Right hindlimb (tissue), 1 donor: Measurements from ENCODE around the gene KRT23.
A peak's percentile ranks its signal among the peaks of the same experiment; 100 is the strongest.

Experiments
- DNase-seq: peaks from one replicate; pipeline ENCODE4 v3.0.0-alpha.2; 2018

The KRT23 gene

GRCh38 chr17:40937384-40937819 lies at the start of gene KRT23:
Gene KRT23 (minus strand): TSS chr17:40937646. CDS start chr17:40936603, 1,043 bp downstream.
- peak; percentile 22 for DNase-seq

- DNase-seq: no peak
Observed at GRCh38 chr17:40986920-40987319, 49.5 kb upstream of the KRT23 start.

DNA sequence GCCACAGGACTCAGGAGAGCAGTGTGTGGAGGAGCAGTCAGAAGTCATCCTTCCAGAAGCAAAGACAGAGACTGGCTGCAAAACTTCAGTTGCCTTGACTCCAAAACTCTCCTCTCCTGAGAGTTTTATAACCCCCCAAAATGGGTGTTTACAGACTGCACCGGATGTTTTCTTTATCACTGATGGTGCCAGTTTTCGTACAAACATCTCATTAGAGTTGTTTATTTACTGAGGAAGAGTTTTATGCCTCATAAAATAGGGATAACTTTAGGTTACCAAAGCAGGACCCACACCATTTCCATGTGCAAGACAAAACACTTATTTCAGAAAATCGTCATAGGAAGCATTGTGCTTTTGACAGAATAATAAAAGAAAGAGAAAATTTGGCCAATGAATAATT lies 46.8 kb upstream of the KRT23 start, which contains the start of gene KRT40:
Gene KRT40 (minus strand): TSS at position 101 of the 400 bp plus-strand sequence. CDS start 53 bp downstream, at position 48.
- DNase-seq: no peak

- DNase-seq: no peak
Observed at GRCh38 chr17:40981115-40981514, 43.7 kb upstream of the KRT23 start.

DNA sequence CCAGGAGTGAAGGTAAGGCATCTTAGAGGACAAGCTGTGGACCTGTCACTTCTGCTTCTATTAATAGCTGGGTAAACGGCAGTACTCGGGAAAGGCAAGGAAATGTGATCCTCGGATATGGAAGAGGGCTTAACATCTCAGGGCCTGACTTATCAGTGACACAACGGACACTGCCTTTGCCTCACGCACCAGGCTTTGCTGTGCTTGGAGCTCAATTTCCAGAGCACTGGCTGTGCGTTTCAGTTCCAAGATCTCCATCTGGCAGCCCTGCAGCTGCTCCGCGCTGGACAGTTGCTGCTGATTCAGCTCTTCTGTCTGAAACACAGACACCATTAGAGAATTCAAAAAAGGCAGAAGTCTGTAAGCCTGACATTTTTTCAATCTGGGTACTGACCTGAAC lies 43.1 kb upstream of the KRT23 start:
- peak; percentile 85 for DNase-seq

DNA sequence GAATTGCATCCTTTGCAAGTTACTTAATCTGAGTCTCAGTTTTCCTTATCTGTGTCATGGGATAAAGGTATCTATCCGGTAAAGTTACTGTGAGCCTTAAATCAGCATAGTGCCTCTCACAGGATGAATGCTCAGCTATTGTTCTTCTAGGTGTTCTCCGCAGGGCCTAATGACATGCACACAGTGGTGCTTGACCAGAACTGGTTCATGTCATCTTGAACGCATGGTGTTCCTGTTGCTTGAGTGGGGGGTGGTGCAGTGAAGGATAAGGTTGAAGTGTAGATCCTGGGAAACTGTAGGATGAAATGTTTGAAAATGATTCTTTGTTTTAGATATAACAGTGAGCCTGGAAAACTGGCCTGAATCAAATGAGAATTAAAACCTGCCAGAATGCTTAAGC lies 42.7 kb upstream of the KRT23 start:
- DNase-seq: no peak

- no peak for DNase-seq
Observed at GRCh38 chr17:40978575-40979151, 41.2 kb upstream of the KRT23 start.

- DNase-seq: no peak
Observed at GRCh38 chr17:40975516-40975915, 38.1 kb upstream of the KRT23 start.

DNA sequence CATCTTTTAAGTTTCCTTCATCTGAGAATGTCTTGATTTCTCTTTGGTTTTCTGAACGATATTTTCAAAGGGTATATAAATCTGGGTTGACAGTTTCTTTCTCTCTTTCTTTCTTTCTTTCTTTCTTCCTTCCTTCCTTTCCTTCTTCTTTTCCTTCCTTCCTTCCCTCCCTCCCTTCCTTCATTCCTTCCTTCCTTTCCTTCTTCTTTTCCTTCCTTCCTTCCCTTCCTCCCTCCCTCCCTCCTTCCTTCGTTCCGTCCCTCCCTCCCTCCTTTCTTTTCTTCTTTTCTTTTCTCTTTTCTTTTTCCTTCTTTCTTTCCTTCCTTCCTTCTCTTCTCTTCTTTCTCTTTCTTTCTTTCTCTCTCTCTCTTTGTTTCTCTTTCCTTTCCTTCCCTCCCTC lies 36.9 kb upstream of the KRT23 start:
- DNase-seq: no peak

DNA sequence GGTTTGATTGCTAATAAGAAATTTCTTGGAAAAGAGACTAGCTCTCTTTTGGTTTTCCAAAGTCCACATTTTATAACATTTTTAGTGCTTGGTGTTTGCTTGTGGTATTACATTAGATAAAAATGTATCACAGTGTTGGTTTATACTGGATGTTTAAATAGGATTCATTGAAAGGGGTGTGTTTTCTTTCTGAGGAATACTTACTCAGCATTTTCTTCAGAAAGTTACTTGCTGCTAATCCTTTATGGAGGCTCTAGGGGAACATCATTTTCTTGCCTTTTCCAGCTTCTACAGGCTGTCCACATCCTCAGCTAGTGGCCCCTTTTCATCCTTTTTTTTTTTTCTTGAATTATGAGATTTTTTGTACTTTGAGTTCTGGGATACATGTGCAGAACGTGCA lies 30.1 kb upstream of the KRT23 start:
- no peak for DNase-seq

GRCh38 chr17:40966848-40967247 lies 29.4 kb upstream of the KRT23 start, which contains the start of gene KRT39:
Gene KRT39 (minus strand): TSS chr17:40966948. CDS start chr17:40966856, 92 bp downstream.
- no peak for DNase-seq

DNA sequence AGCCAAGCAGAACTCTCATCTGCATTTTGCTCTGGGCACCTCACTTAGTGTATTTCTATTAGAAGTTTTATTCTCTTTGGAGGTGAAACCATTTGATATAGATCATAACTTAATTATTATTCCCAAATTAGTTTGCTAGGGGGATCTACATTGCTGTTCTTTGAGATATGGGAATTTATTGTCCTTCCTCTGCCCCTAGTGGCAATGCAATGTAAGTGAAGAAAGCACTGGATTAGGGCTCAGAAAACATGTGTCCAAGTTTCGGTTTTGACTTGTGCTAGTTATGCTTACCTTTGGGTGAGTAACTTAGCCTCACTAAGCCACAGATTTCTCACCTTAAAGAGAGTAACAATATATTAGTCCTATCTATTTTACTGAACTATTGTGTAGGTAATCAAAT lies 26.4 kb upstream of the KRT23 start:
- DNase-seq: no peak

DNA sequence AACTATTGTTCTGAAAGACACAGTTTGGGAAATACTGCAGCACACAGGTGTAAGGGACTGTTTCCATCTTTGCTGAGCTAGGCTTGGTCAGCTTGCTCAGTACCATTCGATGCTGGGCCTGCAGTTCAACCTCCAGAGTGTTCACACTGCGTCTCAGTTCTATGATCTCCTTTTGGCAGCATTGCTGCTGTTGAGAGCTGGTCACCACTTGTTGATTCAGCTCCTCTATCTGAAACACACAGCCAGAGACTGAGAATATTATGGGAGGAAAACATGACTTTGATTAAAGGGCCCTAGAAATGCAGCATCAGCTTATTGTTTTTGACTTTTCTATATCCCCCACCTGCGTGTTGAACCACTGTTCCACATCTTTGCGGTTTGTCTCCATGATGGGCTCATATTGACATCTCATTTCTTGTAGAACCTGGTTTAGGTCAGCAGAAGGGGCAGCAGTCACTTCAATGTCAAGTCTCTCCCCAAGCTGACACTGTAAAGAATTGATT lies 24.7 kb upstream of the KRT23 start:
- DNase-seq: no peak

GRCh38 chr17:40961591-40961990 lies 24.1 kb upstream of the KRT23 start:
- no peak for DNase-seq

GRCh38 chr17:40960144-40960543 lies 22.7 kb upstream of the KRT23 start:
- no peak for DNase-seq

GRCh38 chr17:40958086-40958953 lies 20.9 kb upstream of the KRT23 start:
- DNase-seq: no peak

DNA sequence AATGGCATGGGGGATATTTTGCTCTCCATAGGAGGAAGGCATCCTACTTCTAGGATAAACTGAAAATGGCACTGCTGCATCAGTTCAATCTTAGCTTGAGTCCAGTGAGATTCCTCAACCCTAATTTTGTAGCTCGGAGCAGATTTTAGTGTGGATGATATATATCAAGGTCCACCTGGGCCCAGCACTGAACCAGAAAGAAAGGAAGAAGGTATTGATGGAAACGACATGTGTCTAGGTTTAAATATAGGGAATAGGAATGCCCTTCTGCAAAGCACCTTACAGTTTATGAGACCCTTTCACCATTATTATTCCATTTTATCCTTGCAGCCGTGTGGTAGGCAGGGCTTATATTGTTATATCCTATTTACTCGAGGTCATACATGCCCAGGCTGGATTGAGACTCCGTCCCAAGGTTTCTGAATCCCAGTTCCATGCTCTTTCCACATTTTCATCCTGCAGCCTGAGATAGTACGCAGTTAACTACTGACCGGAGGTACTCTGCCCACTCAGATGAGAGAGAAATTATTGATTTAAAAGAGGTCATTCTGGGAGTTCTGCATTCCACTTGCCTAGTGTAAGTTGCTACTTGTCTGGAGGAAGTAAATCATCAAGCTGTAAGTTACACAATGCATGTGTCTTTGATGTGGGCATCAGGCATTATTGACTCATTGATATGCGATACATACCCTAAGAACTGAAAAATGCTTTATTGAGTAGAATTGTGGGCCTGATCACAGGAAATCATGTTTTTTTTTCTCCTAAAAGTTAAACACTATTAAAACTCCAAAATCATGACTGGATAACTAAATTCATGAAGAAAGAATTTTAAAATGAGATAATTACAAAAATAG lies 19.2 kb upstream of the KRT23 start:
- no peak for DNase-seq

- no peak for DNase-seq
Observed at GRCh38 chr17:40953881-40954280, 16.4 kb upstream of the KRT23 start.

DNA sequence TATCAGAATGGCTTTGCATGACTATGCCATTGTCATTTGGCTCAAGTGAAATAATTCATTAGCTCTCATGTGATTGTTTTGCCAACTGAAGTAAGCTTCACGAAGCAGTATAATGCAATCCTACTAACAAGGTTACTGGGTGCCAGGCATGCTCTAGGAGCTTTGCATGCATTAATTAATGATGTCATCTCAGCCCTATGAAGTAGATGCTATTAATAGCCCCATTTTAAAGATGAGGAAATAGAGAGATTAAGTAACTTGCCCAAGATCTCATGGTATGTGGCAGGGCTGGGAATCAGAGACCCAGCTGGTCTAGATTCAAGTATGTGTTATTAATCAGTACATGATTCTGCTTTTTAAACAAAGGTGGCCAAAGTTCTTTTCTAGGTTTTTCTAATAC lies 15.2 kb upstream of the KRT23 start:
- no peak for DNase-seq

DNA sequence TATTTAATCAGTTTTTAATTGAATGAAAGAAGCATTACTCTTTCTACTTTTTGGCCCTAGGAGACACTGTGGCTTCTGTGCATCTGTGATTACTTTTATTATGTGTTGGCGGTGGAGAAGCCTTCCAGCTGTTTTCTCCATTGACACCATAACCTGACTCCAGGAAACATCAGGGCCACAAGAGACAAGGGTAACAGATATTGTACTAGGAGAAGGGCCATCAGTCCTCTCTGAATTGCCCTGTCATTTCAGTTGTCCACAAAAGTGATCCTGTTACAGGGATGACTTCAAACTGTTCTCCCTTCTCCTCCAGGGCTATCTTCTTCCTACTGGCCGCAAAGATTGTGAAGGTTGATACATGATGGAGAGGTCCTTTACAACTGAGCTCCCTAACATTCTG lies 14.7 kb upstream of the KRT23 start:
- DNase-seq: no peak

DNA sequence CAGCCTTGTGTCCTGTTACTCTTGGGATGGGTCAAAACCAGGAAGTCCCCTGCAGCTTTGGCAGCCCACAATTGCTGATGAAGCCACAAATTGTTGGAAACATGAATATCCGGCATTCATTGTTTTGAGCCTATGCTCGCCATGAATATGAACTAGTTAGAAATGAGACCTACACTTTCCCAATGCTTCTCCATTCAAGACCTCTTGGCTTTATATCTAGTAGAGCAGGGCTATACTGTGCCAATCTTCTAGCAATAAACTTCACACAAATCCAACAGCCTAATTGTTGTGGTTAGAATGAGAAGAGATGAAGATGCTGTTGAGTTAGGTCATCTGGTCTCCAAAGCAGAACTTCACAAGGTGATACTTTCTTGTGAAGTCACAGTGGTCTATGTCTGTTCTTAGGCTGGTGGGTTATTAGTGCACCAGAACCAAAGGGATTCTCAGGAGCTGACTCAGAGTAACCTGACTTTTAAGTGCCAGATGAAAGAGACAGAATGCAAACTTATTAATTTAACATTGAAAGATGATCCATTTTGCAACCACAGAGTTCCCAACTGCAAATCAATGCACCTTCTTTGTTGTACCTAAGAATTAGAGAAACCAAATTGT lies 13.7 kb upstream of the KRT23 start:
- no peak for DNase-seq

- DNase-seq: no peak
Observed at GRCh38 chr17:40950176-40950575, 12.7 kb upstream of the KRT23 start.

DNA sequence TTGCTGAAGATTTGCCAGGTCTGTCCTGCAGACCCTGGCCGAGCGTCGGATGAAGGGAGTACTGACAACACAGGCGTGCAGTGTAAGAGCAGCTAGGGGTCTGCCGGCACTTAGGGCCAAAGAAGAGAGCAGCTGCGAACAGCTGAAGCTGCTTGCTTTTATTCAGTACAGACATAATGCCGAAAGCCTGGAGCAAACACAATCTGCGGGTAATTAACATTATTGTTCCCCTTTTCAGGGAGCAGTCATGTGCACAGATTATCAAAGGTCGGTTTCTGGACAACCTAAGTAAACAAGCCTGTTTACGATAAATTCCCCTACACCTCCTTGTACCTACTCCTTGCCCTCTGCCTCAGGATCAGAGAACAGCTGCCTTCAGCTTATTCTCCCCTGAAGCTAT lies 12.0 kb upstream of the KRT23 start:
- peak; percentile 49 for DNase-seq
